T1000 (cell line): ENCODE results near the gene PROSER2.

ENCODE experiments used
- DNase-seq: peaks from one replicate; lab custom pipeline; 2025; ENCODE audit warnings: mixed read lengths; lab: John Stamatoyannopoulos, UW

Gene PROSER2

DNA sequence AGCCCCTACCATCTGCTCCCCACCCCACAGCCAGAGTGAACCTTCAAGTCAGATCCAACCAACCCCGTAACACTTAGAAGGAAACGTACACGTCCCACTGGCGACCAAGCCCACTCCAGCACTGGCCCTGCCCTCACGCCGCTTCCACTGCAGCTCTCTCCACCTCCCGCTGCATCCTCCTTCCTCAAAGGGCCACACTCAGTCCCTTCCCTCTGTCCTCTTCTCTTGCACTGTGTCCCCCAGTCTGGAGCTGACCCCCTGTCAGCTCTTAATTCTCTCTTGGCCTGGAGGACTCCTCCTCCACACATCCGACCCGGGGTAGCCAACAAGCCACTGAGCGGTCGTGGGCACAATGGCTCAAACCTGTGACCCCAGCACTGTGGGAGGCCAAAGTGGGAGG lies 85.8 kb downstream of the PROSER2 start:
- DNase-seq: no peak

DNA sequence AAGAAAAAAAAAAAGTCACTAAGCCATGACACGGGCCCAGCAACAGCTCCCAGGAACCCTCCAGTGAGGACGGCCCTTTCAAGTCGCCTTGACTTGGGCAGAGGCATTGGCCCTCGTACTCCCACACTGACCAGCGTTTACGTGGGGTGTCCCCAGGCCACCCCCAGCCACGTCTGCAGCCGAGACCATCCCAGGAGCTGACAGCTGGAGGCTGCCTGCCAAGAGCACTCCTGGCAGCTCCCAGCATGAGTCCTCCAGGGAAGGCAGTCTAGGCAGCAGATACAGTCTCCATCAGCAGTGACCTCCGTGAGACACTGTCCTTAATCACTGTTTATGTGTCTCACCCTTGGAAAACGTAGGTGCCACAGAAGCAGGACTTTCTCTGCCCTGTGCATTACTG lies 86.5 kb downstream of the PROSER2 start:
- DNase-seq: no peak

DNA sequence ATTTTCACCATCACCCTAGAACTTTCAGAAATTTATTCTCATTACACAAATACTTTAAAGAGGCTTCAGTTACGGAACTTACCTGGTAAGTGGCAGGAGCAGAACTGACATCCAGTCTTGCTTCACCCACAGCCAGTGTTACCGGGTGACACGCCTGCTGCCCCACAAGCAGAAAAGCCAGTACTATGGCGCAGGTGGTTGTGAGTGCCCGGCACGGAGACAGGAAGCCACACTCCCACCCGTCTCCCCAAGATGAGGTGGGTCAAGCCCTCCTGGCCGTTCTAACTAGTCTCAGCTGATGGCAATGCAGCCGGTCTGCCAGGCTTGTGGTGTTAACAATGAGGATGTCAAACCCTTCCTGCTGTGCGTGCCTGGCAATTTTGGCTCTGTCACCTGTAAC lies 86.9 kb downstream of the PROSER2 start:
- no peak for DNase-seq

DNA sequence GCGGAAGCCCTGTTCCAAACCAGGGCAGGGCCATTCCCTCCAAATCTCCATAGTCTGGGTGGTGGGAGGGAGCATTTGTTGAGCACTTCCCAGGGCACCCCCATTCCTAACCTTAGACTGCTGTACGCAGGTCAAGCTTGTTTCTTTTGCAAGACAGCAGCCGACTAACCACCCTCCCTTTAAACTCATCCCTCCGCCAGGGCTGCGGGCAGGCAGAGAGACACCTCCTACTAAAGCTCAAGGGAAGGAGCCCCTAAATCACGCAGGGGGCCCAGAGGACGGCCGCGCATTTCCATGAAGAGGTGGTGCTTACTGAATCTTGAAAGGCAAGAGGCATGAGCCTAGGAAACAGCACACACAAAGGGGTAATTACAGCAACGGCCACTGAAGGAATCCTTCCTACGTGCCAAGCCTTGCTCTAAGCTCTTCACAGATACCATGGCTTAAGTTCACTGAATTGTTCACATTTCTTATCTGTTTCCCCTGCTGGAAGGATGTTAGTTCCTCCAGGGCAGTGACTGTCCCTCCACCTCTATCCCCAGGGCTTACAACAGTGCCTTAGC lies 90.0 kb downstream of the PROSER2 start:
- no peak for DNase-seq

DNA sequence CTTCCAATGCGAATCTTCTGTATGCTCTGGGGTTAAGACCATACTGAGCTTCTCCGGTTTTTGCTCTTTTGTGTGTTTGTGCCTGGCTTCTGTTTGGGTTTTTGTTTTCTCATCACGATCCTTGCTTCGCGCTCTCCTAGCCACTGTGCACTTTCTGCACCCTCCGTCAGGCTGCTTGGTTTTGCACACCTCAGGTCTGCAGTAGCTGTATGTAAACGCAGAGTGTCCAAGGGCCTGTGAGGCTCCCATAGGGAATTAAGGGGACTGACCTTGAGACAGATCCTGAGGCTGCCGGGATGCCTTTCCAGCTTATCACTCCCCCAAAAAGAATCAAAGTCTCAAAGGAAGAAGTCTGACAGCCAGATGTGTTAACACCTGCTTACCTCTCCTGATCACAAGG lies 95.2 kb downstream of the PROSER2 start:
- DNase-seq: no peak

DNA sequence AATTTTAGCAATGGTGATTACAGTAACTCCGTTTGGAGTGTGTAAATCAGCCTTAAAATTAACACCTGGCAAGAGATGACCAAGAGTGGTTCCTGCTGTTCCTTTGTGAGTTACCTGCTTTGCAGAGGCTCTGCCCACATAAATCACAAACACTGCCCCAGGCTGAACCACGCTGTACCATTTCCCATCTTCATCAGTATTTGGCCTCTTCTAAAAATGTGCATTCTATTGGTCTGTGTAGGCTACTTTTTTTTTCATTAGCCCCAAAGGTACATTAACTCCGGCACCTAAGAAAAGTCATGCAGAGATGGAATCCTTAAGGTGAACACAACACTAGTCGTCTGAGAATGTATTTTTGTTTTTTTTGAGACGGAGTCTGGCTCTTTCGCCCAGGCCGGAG lies 96.1 kb downstream of the PROSER2 start:
- DNase-seq: no peak
